Loucy (cell line): ENCODE measurements around the gene ATP1A3.

ENCODE experiments used
- EZH2phosphoT487 ChIP-seq: fragments of 200-600 bp; IDR thresholded peaks from 2 replicates; pipeline ENCODE4 v1.6.1; 2018; ENCODE audit warnings: antibody characterized with exemption, mild to moderate bottlenecking, moderate library complexity, borderline replicate concordance
- TF ChIP-seq, protein P1 (sequence below): fragments of 200-600 bp; sonication (generic); conservative IDR thresholded peaks from 2 replicates; pipeline ENCODE4 v1.5.1; 2014; ENCODE audit warnings: mild to moderate bottlenecking, antibody characterized with exemption, low read length

DNA sequence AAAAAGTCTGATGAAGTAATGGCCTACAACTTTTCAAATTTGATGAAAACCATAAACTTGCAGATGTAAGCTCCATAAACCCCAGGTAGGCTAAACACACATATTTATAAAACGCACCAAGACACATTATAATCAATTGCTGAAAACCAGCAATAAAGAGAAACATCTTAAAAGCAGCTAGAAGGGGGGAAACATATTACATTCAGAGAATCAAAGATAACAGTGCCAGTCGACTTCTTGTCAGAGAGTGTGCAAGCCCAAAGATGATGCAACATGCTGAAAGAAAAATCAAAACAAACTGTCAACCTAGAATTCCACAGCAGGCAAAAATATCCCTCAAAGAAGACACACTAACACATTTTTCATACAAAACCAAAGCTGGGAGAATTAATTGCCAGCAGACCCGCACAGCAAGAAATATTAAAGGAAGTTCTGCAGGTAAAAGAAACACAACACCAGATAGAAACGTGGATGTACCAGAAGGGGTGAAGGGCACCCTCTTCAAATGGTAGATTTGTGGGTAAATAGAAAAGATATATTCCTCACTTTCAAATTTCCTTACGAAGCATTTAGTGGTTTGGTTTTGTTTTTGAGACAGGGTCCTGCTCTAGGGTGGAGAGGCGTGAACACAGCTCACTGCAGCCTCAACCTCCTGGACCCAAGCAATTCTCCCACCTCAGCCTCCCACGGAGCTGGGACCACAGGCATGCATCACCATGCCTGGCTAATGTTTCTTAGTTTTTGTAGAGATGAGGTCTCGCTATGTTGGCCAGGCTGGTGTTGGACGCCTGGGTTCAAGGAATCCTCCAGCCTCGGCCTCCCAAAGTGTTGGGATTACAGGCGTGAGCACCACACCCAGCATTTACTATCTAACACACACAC is 16.5 kb upstream of the ATP1A3 start:
- TF ChIP-seq, protein P1, sequence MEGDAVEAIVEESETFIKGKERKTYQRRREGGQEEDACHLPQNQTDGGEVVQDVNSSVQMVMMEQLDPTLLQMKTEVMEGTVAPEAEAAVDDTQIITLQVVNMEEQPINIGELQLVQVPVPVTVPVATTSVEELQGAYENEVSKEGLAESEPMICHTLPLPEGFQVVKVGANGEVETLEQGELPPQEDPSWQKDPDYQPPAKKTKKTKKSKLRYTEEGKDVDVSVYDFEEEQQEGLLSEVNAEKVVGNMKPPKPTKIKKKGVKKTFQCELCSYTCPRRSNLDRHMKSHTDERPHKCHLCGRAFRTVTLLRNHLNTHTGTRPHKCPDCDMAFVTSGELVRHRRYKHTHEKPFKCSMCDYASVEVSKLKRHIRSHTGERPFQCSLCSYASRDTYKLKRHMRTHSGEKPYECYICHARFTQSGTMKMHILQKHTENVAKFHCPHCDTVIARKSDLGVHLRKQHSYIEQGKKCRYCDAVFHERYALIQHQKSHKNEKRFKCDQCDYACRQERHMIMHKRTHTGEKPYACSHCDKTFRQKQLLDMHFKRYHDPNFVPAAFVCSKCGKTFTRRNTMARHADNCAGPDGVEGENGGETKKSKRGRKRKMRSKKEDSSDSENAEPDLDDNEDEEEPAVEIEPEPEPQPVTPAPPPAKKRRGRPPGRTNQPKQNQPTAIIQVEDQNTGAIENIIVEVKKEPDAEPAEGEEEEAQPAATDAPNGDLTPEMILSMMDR, result no peak
- no peak for TF ChIP-seq EZH2phosphoT487
